Smooth muscle cell (in vitro differentiated cells): ENCODE results near the gene SPATA2L. TPM values are rescaled to one million over a fixed set of nuclear protein-coding genes. Genes with fewer than 3 reads are reported as not detected.

Source experiments
- DNase-seq: peaks from one replicate; lab custom pipeline; 2025; ENCODE audit not compliant: unreplicated experiment; lab: John Stamatoyannopoulos, UW
- H2AFZ ChIP-seq: fragments of 200-600 bp; sonication (generic); 2 replicates; pipeline ENCODE4 v1.6.0; 2016; ENCODE audit warnings: antibody characterized with exemption, low read depth, mild to moderate bottlenecking
- H3F3A ChIP-seq: fragments of 200-600 bp; sonication (generic); 2 replicates; pipeline ENCODE4 v1.6.0; 2017; ENCODE audit warnings: antibody characterized with exemption, low read depth
- H3K27ac ChIP-seq: fragments of 200-600 bp; sonication (generic); 2 replicates; pipeline ENCODE4 v1.5.1; 2016; ENCODE audit warnings: low read depth, mild to moderate bottlenecking
- H3K27me3 ChIP-seq: fragments of 200-600 bp; sonication (generic); 2 replicates; pipeline ENCODE4 v1.6.1; 2016; ENCODE audit warnings: low read depth, mild to moderate bottlenecking
- H3K36me3 ChIP-seq: fragments of 200-600 bp; sonication (generic); 2 replicates; pipeline ENCODE4 v1.5.1; 2016; ENCODE audit warnings: low read depth
- H3K4me1 ChIP-seq: fragments of 200-600 bp; sonication (generic); 2 replicates; pipeline ENCODE4 v1.5.1; 2016; ENCODE audit warnings: low read depth
- H3K4me2 ChIP-seq: fragments of 200-600 bp; sonication (generic); 2 replicates; pipeline ENCODE4 v1.6.0; 2016; ENCODE audit warnings: mild to moderate bottlenecking
- H3K4me3 ChIP-seq: fragments of 200-600 bp; sonication (generic); 2 replicates; pipeline ENCODE4 v1.5.1; 2016; ENCODE audit warnings: mild to moderate bottlenecking
- H3K79me2 ChIP-seq: fragments of 200-600 bp; sonication (generic); 2 replicates; pipeline ENCODE4 v1.6.0; 2016; ENCODE audit warnings: low read depth, mild to moderate bottlenecking
- H3K9ac ChIP-seq: fragments of 200-600 bp; sonication (generic); 2 replicates; pipeline ENCODE4 v1.6.0; 2016; ENCODE audit warnings: low read depth
- H3K9me3 ChIP-seq: fragments of 200-600 bp; sonication (generic); replicated peaks from 2 replicates; pipeline ENCODE4 v1.5.1; 2016; ENCODE audit warnings: low read depth
- H4K20me1 ChIP-seq: fragments of 200-600 bp; sonication (generic); 2 replicates; pipeline ENCODE4 v1.6.0; 2016; ENCODE audit warnings: low read depth
- CTCF ChIP-seq: fragments of 200-600 bp; sonication (generic); IDR thresholded peaks from 2 replicates; pipeline ENCODE4 v1.5.1; 2017; ENCODE audit warnings: borderline replicate concordance, mild to moderate bottlenecking, antibody characterized with exemption; ENCODE audit not compliant: insufficient read depth, poor library complexity, severe bottlenecking
- WGBS: methylation state at CpG from one replicate; pipeline ENCODE4 v1.1.7; 2016; ENCODE audit warnings: low lambda C conversion rate; 5-methylcytosine and 5-hydroxymethylcytosine counted together
- polyA plus RNA-seq: library from polyadenylated mRNA; unstranded; fragments of >200 nt; fragmentation: Nextera tagmentation; extraction: Ambion mirVana; gene quantifications from 2 replicates; pipeline ENCODE4 v1.2.1, GENCODE V29; 2016
- total RNA-seq: library from RNA; depleted of rRNA; stranded (reverse); fragments of >200 nt; gene quantifications from 2 replicates; pipeline ENCODE4 v1.2.3, GENCODE V29; 2014

The SPATA2L gene
- total and polyA plus RNA-seq, 2 experiments from 2014 or later: 7.8 to 14.1 TPM

- Histone ChIP-seq H3K9me3 (no peaks in the 10 kb centered on the region), H3F3A (no peaks in the 10 kb centered on the region), H2AFZ (no peak overlapping the region), H3K27me3 (no peaks in the 10 kb centered on the region), H3K27ac (no peak overlapping the region), H3K4me2 (no peak overlapping the region), H3K79me2 (no peaks in the 10 kb centered on the region), H3K4me3 (no peak overlapping the region), H3K4me1 (no peaks in the 10 kb centered on the region), H3K36me3 (peaks cover 9% of the 10 kb centered on the region), H3K9ac (no peak overlapping the region), H4K20me1 (peaks cover 6% of the 10 kb centered on the region)
- 96% methylated on average over 14 of the region's 14 CpGs for WGBS
- DNase-seq: no peak
- no peak for TF ChIP-seq CTCF
These were observed 36.5 kb upstream of the SPATA2L start for GRCh38 chr16:89738072-89738377.

GRCh38 chr16:89737341-89738071 is 36.0 kb upstream of the SPATA2L start:
- DNase-seq: no peak
- H3K9ac ChIP-seq: no peak overlapping the region
- H3F3A ChIP-seq: no peaks in the 10 kb centered on the region
- peaks cover 9% of the 10 kb centered on the region for H3K36me3 ChIP-seq
- no peaks in the 10 kb centered on the region for H3K27me3 ChIP-seq
- H4K20me1 ChIP-seq: peaks cover 6% of the 10 kb centered on the region
- H3K4me1 ChIP-seq: no peaks in the 10 kb centered on the region
- H3K4me2 ChIP-seq: no peak overlapping the region
- H3K4me3 ChIP-seq: no peak overlapping the region
- H3K9me3 ChIP-seq: no peaks in the 10 kb centered on the region
- no peaks in the 10 kb centered on the region for H3K79me2 ChIP-seq
- H3K27ac ChIP-seq: no peak overlapping the region
- 97% methylated on average over 20 of the region's 20 CpGs for WGBS
- no peak for TF ChIP-seq CTCF
- H2AFZ ChIP-seq: no peak overlapping the region

GRCh38 chr16:89736554-89736953 is 35.0 kb upstream of the SPATA2L start:
- no peak overlapping the region for H3K4me2 ChIP-seq
- no peak overlapping the region for H2AFZ ChIP-seq
- no peaks in the 10 kb centered on the region for H3K27me3 ChIP-seq
- H3K36me3 ChIP-seq: peaks cover 9% of the 10 kb centered on the region
- peaks cover 7% of the 10 kb centered on the region for H4K20me1 ChIP-seq
- H3K9ac ChIP-seq: no peak overlapping the region
- WGBS: 100% methylated on average over 3 of the region's 3 CpGs
- no peak overlapping the region for H3K4me3 ChIP-seq
- no peaks in the 10 kb centered on the region for H3K79me2 ChIP-seq
- no peak overlapping the region for H3K27ac ChIP-seq
- H3K4me1 ChIP-seq: no peaks in the 10 kb centered on the region
- H3F3A ChIP-seq: no peaks in the 10 kb centered on the region
- no peaks in the 10 kb centered on the region for H3K9me3 ChIP-seq
- no peak for DNase-seq
- TF ChIP-seq CTCF: no peak

- H3K4me3 ChIP-seq: no peak overlapping the region
- no peak for TF ChIP-seq CTCF
- H3K36me3 ChIP-seq: peaks cover 9% of the 10 kb centered on the region
- peaks cover 10% of the 10 kb centered on the region for H4K20me1 ChIP-seq
- H3K9me3 ChIP-seq: no peaks in the 10 kb centered on the region
- no peaks in the 10 kb centered on the region for H3K79me2 ChIP-seq
- WGBS: 94% methylated on average over 21 of the region's 21 CpGs
- DNase-seq: no peak
- no peaks in the 10 kb centered on the region for H3K27me3 ChIP-seq
- no peak overlapping the region for H3K27ac ChIP-seq
- no peak overlapping the region for H3K4me2 ChIP-seq
- no peaks in the 10 kb centered on the region for H3K4me1 ChIP-seq
- H3K9ac ChIP-seq: no peak overlapping the region
- H2AFZ ChIP-seq: no peak overlapping the region
- H3F3A ChIP-seq: no peaks in the 10 kb centered on the region
These were observed 32.3 kb upstream of the SPATA2L start for GRCh38 chr16:89733792-89734191.
